ENCODE measurements around the gene ZNF577.

GRCh38 chr19:51926426-51926783 is 38.7 kb upstream of the ZNF577 start:
- TF ChIP-seq POLR2AphosphoS5 (IDR thresholded peaks at IDR 0.05): no peak
- no peak for TF ChIP-seq CTCF (IDR thresholded peaks at IDR 0.05)

Measured in gastroesophageal sphincter (tissue), 3 donors.